Endothelial cell of umbilical vein (primary cell): ENCODE measurements around the gene TEX11. TPM values are rescaled to one million over a fixed set of nuclear protein-coding genes. Genes with fewer than 3 reads are reported as not detected.

ENCODE experiments used
- BruUV-seq: library from RNA; stranded (reverse); fragments of 400-500 nt; replicated peaks from 2 replicates; lab custom pipeline; 2021; lab: Mats Ljungman, UMichigan
- CTCF ChIA-PET: fragments of 300-600, 350-600 bp; sonication (Branson Sonifier 250); formaldehyde crosslinking; loops from one replicate; lab custom pipeline; 2021; ENCODE audit warnings: antibody characterized with exemption, inconsistent platforms; lab: Charles Lee
- POLR2A ChIA-PET: fragments of 300-600, 350-600 bp; sonication (Branson Sonifier 250); formaldehyde crosslinking; loops from one replicate; lab custom pipeline; 2021; ENCODE audit warnings: antibody characterized with exemption, inconsistent platforms; lab: Charles Lee
- DNase-seq: peaks from one replicate; pipeline ENCODE4 v3.0.0-alpha.2; 2011; ENCODE audit warnings: low read depth, low spot score
- FAIRE-seq: peaks from 2 replicates; lab custom pipeline; 2011; peaks lifted over from hg19 to GRCh38; lab: Jason Lieb, UNC
- H2AFZ ChIP-seq: 2 replicates; pipeline ENCODE4 v1.6.0; 2012; ENCODE audit warnings: low read depth, low read length, control low read depth, inconsistent platforms
- H3K27ac ChIP-seq: 2 replicates; pipeline ENCODE4 v1.5.1; 2011; ENCODE audit warnings: low read depth, mild to moderate bottlenecking, control low read depth, low read length, moderate library complexity; ENCODE audit not compliant: insufficient read depth
- H3K27me3 ChIP-seq, 2 experiments: 2 replicates each; pipeline versions ENCODE4 v1.6.0 to v1.6.1; 2011; ENCODE audit warnings: low read length in 2 of 2, mixed read lengths in 1 of 2; ENCODE audit not compliant: control insufficient read depth in 2 of 2, insufficient read depth in 2 of 2
- H3K36me3 ChIP-seq, 2 experiments: 2 replicates in 1 of 2; 3 replicates in 1 of 2; pipeline ENCODE4 v1.5.1; 2011; ENCODE audit warnings: low read length in 2 of 2, mild to moderate bottlenecking in 1 of 2, moderate library complexity in 1 of 2; ENCODE audit not compliant: control insufficient read depth in 2 of 2, insufficient read depth in 2 of 2; ENCODE audit errors: extremely low read depth in 1 of 2
- H3K4me1 ChIP-seq: 3 replicates; pipeline ENCODE4 v1.5.1; 2011; ENCODE audit warnings: mild to moderate bottlenecking, low read length; ENCODE audit not compliant: control insufficient read depth, insufficient read depth; ENCODE audit errors: extremely low read depth
- H3K4me2 ChIP-seq: 2 replicates; pipeline ENCODE4 v1.6.1; 2011; ENCODE audit warnings: low read length, control low read depth, mixed read lengths; ENCODE audit not compliant: insufficient read depth
- H3K4me3 ChIP-seq, 3 experiments: fragments of 200-600 bp in 1 of 3; sonication (generic), shearing (Covaris generic) in 1 of 3; replicated peaks in 1 of 3; 2 replicates each; pipeline ENCODE4 v1.5.1; 2011 to 2016; ENCODE audit warnings: control low read depth in 3 of 3, low read length in 3 of 3, mild to moderate bottlenecking in 2 of 3, inconsistent platforms in 1 of 3, low read depth in 1 of 3, moderate library complexity in 1 of 3; ENCODE audit not compliant: insufficient read depth in 1 of 3
- H3K79me2 ChIP-seq: 2 replicates; pipeline ENCODE4 v1.6.0; 2012; ENCODE audit warnings: low read length, inconsistent platforms; ENCODE audit not compliant: control insufficient read depth, insufficient read depth
- H3K9ac ChIP-seq: replicated peaks from 2 replicates; pipeline ENCODE3; 2011; ENCODE audit warnings: low read length, control low read depth; ENCODE audit not compliant: insufficient read depth; ENCODE audit errors: extremely low read depth
- H3K9me1 ChIP-seq: replicated peaks from 3 replicates; pipeline ENCODE4 v1.6.0; 2011; ENCODE audit warnings: mild to moderate bottlenecking, low read length; ENCODE audit not compliant: control insufficient read depth, insufficient read depth; ENCODE audit errors: extremely low read depth
- H3K9me3 ChIP-seq: replicated peaks from 2 replicates; pipeline ENCODE4 v1.5.1; 2012; ENCODE audit warnings: low read length, inconsistent platforms; ENCODE audit not compliant: control insufficient read depth, insufficient read depth
- H4K20me1 ChIP-seq: replicated peaks from 2 replicates; pipeline ENCODE3; 2011; ENCODE audit warnings: mild to moderate bottlenecking, low read length; ENCODE audit not compliant: control insufficient read depth, insufficient read depth; ENCODE audit errors: extremely low read depth
- EZH2 ChIP-seq: IDR thresholded peaks from 2 replicates; pipeline ENCODE4 v1.6.1; 2012; ENCODE audit warnings: borderline replicate concordance, low read depth, mild to moderate bottlenecking, moderate library complexity, low read length, inconsistent platforms; ENCODE audit not compliant: severe bottlenecking
- FOS ChIP-seq: IDR thresholded peaks from 2 replicates; pipeline ENCODE4 v1.6.1; 2011; ENCODE audit warnings: mild to moderate bottlenecking, low read length, moderate library complexity, borderline replicate concordance; ENCODE audit not compliant: insufficient read depth
- GATA2 ChIP-seq: IDR thresholded peaks from 2 replicates; pipeline ENCODE4 v1.7.0; 2011; ENCODE audit warnings: low read depth, mild to moderate bottlenecking, moderate library complexity, mixed read lengths, low read length; ENCODE audit not compliant: insufficient read length, insufficient read depth
- JUN ChIP-seq: IDR thresholded peaks from 2 replicates; pipeline ENCODE4 v1.6.1; 2011; ENCODE audit warnings: borderline replicate concordance, low read depth; ENCODE audit not compliant: insufficient read length, insufficient read depth
- MAX ChIP-seq: IDR thresholded peaks from 2 replicates; pipeline ENCODE4 v1.6.1; 2011; ENCODE audit not compliant: insufficient read depth, insufficient read length
- MYC ChIP-seq: IDR thresholded peaks from one replicate; pipeline ENCODE4 v1.6.1; 2011; ENCODE audit warnings: mild to moderate bottlenecking, low read depth, low read length
- POLR2A ChIP-seq: IDR thresholded peaks from 2 replicates; pipeline ENCODE4 v1.6.1; 2012; ENCODE audit warnings: low read depth, mild to moderate bottlenecking, control low read depth, low read length
- POLR2AphosphoS5 ChIP-seq: IDR thresholded peaks from 2 replicates; pipeline ENCODE4 v1.6.1; 2012; ENCODE audit warnings: low read depth, mild to moderate bottlenecking, control low read depth, low read length, moderate library complexity; ENCODE audit not compliant: insufficient read depth
- dilution Hi-C: fragments of 300-500 bp; cut with MboI; formaldehyde crosslinking; loops from one replicate; pipeline ENCODE4 v1.15.0; 2019; ENCODE audit warnings: low sequenced_read_pairs; ENCODE audit not compliant: extremely low pct_ligation_motif_present
- intact Hi-C: fragments of 100-400 bp; cut with micrococcal nuclease; formaldehyde crosslinking; loops from one replicate; pipeline ENCODE4 v1.10.0; 2022
- polyA plus RNA-seq, 4 experiments: library from polyadenylated mRNA; depleted of rRNA in 3 of 4; stranded (reverse) in 3 of 4; unstranded in 1 of 4; fragments of >200 nt; gene quantifications; 2 replicates each; pipeline versions ENCODE4 v1.2.1 to v1.2.3, GENCODE V29; 2011 to 2012; ENCODE audit warnings: missing spikeins in 1 of 4
- total RNA-seq: library from RNA; stranded (reverse); gene quantifications from 2 replicates; pipeline ENCODE4 v1.2.3, GENCODE V29; 2021
- TF ChIP-seq, protein P1 (sequence below), 2 donors: IDR thresholded peaks; 1 replicate in 1 of 2; 2 replicates in 1 of 2; pipeline ENCODE4 v1.5.1; 2011; ENCODE audit warnings: low read length in 2 of 2, mild to moderate bottlenecking in 2 of 2, moderate library complexity in 2 of 2, control low read depth in 1 of 2, inconsistent platforms in 1 of 2, low read depth in 1 of 2; ENCODE audit not compliant: insufficient read depth in 1 of 2; ENCODE audit errors: extremely low read depth in 1 of 2

TEX11 gene
- total and polyA plus RNA-seq, 2 donors (not counting 3 experiments of a cell fraction or from before 2014, with no cell fraction given) = not detected

- Histone ChIP-seq H3K9ac (no peak overlapping the region), H3K27me3 (no peaks in the 10 kb centered on the region), H3K4me1 (no peaks in the 10 kb centered on the region), H4K20me1 (no peaks in the 10 kb centered on the region), H3K9me1 (no peaks in the 10 kb centered on the region), H3K79me2 (no peaks in the 10 kb centered on the region), H3K27ac (no peak overlapping the region), H3K4me3 (no peak overlapping the region), H3K9me3 (no peaks in the 10 kb centered on the region), H3K36me3 (no peaks in the 10 kb centered on the region), H3K4me2 (no peak overlapping the region), H2AFZ (no peak overlapping the region)
- POLR2A ChIA-PET = no interaction called here
- no TSS peak for BruUV-seq
- peak; percentile 3 for DNase-seq
- no peak for FAIRE-seq
- CTCF ChIA-PET = interaction anchor here (1.1 to 1.5 kb wide), 6 partner anchors 190 to 470 kb away, joined by 3 to 7 read pairs (median 4); no protein-coding TSS in a partner anchor
- dilution Hi-C loops (no loop called here), intact Hi-C loops (loop anchor here (5.0 kb wide), 1 partner anchor 358 kb away; no protein-coding TSS in a partner anchor)
- TF ChIP-seq EZH2 (no peak), JUN (no peak), MAX (no peak), FOS (no peak), GATA2 (no peak), POLR2A (no peak), MYC (no peak), POLR2AphosphoS5 (no peak)
- TF ChIP-seq, protein P1, sequence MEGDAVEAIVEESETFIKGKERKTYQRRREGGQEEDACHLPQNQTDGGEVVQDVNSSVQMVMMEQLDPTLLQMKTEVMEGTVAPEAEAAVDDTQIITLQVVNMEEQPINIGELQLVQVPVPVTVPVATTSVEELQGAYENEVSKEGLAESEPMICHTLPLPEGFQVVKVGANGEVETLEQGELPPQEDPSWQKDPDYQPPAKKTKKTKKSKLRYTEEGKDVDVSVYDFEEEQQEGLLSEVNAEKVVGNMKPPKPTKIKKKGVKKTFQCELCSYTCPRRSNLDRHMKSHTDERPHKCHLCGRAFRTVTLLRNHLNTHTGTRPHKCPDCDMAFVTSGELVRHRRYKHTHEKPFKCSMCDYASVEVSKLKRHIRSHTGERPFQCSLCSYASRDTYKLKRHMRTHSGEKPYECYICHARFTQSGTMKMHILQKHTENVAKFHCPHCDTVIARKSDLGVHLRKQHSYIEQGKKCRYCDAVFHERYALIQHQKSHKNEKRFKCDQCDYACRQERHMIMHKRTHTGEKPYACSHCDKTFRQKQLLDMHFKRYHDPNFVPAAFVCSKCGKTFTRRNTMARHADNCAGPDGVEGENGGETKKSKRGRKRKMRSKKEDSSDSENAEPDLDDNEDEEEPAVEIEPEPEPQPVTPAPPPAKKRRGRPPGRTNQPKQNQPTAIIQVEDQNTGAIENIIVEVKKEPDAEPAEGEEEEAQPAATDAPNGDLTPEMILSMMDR (IDR thresholded peaks at IDR 0.05; ENCODE audit: extremely low read depth in 1 of 2, insufficient read depth in 1 of 2, low read depth in 1 of 2, low read length in 2 of 2) = no peak
Observed at GRCh38 chrX:70769659-70770227, 138.8 kb downstream of the TEX11 start.
